GM20000 (cell line): ENCODE data around the gene BBS9.

Experiments used
- DNase-seq: peaks from one replicate; pipeline ENCODE4 v3.0.0; 2012; ENCODE audit warnings: low spot score
- TF ChIP-seq, protein P1 (sequence below): IDR thresholded peaks from 2 replicates; pipeline ENCODE4 v1.5.1; 2012; ENCODE audit warnings: mild to moderate bottlenecking, control low read depth; ENCODE audit errors: extremely low read depth, missing control alignments

BBS9 gene

DNA sequence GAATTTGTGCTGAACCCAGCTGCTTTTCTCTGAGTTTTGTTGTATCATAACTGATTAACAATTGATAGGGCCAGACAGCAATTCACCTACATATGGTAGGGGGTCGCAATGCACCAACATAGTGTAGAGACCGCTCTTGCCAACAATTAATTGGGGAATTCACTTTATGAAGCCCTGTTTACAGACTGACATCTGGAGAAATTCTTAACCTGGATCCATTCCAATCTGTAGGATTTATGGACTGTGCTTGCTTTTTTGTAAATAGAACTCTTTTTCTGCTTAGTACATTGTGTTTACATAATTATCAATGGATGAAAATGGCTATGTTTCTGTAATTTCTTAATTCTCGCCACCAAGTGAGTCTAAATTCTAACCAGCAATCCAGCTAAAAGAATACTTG is 464.2 kb downstream of the BBS9 start:
- TF ChIP-seq, protein P1, sequence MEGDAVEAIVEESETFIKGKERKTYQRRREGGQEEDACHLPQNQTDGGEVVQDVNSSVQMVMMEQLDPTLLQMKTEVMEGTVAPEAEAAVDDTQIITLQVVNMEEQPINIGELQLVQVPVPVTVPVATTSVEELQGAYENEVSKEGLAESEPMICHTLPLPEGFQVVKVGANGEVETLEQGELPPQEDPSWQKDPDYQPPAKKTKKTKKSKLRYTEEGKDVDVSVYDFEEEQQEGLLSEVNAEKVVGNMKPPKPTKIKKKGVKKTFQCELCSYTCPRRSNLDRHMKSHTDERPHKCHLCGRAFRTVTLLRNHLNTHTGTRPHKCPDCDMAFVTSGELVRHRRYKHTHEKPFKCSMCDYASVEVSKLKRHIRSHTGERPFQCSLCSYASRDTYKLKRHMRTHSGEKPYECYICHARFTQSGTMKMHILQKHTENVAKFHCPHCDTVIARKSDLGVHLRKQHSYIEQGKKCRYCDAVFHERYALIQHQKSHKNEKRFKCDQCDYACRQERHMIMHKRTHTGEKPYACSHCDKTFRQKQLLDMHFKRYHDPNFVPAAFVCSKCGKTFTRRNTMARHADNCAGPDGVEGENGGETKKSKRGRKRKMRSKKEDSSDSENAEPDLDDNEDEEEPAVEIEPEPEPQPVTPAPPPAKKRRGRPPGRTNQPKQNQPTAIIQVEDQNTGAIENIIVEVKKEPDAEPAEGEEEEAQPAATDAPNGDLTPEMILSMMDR: no peak
- no peak for DNase-seq

DNA sequence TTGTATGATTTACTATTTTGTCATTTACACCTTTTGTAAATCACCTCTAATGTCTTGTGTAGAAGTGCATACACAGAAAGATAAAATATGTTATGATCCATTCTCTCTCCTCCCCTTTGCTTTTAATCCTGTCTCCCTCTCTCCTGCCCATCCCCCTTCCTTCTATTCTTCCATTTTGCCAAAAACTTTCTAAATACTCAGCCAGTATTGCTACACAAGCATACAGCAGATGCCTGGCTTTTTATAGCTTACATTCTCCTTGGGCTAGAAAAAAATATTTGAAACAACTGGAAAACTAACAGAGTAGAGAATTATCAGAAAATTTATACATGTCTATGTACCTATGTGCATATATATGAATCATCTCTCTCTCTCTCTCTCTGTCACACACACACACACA is 467.3 kb downstream of the BBS9 start:
- TF ChIP-seq, protein P1: no peak
- DNase-seq: no peak

DNA sequence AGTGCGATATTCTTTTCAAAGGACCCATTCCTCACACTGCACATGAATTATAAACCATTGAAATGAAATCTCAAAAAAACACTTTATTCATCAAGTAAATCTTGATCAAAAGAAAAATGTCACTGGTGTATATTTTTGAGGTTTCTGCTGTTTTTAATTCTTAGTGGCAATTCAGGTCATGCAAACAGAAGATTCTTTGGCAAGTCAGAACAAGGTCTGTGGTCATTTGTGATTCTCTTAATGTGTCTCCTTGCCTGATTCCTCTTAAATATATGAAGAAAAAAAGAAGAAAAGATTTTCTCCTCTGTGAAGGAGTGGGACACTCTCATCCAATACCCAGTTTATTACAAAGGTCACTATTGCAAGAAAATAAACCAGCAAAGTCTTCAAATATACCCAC is 467.8 kb downstream of the BBS9 start:
- TF ChIP-seq, protein P1: no peak
- DNase-seq: no peak

- no peak for DNase-seq
- TF ChIP-seq, protein P1: no peak
Observed at GRCh38 chr7:33601101-33601500, 471.7 kb downstream of the BBS9 start.

DNA sequence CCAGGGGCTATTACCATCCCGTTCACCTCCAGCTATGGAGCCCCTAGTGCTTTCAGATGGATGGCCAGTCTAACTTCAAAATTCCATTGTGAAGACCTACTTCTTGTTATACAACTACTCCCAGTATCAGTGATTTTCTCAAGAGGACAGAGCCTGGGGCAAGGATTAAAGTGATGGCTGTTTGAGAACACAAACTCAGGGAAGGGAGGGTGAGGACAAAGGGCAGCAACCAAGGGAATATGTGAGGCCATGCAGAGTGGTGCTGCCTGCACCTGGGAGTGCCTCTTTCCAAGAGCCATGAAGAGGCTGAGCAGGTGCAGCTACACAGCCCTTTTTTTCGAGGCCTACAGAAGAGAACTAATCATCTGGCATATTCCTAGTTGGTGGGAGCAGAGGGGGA is 472.5 kb downstream of the BBS9 start:
- DNase-seq: no peak
- TF ChIP-seq, protein P1: no peak

DNA sequence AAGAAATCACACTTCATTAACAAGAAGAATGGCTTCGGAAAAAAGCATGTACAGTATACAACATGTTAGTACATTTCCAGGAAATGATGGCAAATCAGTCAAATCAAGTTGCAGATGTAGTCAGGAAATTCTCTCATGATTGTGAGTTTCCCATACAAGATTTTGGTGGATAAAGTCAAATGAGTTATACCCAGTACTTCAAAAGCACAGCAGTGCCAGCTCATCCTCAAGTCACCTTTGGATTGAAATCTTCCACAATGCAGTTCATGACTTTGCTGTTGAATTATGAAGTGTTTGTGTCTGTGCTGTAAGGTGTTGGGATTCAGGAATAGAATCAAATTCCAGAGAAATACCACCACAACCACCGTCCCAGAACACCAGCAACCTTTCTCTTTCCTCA is 474.7 kb downstream of the BBS9 start:
- no peak for DNase-seq
- TF ChIP-seq, protein P1: no peak

- DNase-seq: no peak
- TF ChIP-seq, protein P1: no peak
Observed at GRCh38 chr7:33610918-33611317, 481.6 kb downstream of the BBS9 start.
